GM10266 (cell line): ENCODE measurements around the gene CD160.

ENCODE experiments used
- DNase-seq: peaks from one replicate; pipeline ENCODE4 v3.0.0; 2012; ENCODE audit errors: extremely low spot score
- TF ChIP-seq, protein P1 (sequence below): IDR thresholded peaks from 2 replicates; pipeline ENCODE4 v1.5.1; 2012; ENCODE audit warnings: mild to moderate bottlenecking, low read depth; ENCODE audit not compliant: control insufficient read depth, insufficient read depth; ENCODE audit errors: missing control alignments

The CD160 gene

DNA sequence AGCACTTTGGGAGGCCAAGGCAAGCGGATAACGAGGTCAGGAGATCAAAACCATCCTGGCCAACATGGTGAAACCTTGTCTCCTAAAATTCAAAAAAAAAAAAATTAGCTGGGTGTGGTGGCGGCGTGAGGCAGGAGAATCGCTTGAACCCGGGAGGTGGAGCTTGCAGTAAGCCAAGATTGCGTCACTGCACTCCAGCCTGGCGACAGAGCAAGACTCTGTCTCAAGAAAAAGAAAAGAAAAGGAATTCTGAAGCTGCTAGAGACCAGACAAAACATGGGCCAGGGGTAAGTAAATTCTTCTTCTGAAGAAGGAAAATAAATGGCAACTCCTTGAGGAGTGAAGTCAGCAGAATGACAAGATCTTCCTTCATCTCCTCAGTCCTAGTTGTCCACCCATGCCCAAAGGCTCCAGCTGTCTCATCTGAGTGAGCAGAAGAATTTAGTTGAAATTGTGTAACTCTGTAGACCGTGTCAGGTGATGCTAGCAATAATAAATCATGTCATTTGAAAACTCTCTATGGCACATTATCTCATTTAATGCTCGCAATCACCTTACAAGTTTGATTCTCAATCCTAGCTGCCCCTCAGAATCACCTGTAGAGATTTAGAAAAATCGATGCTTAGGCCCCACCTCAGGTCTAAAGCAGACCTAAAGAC lies 26.4 kb upstream of the CD160 start:
- TF ChIP-seq, protein P1, sequence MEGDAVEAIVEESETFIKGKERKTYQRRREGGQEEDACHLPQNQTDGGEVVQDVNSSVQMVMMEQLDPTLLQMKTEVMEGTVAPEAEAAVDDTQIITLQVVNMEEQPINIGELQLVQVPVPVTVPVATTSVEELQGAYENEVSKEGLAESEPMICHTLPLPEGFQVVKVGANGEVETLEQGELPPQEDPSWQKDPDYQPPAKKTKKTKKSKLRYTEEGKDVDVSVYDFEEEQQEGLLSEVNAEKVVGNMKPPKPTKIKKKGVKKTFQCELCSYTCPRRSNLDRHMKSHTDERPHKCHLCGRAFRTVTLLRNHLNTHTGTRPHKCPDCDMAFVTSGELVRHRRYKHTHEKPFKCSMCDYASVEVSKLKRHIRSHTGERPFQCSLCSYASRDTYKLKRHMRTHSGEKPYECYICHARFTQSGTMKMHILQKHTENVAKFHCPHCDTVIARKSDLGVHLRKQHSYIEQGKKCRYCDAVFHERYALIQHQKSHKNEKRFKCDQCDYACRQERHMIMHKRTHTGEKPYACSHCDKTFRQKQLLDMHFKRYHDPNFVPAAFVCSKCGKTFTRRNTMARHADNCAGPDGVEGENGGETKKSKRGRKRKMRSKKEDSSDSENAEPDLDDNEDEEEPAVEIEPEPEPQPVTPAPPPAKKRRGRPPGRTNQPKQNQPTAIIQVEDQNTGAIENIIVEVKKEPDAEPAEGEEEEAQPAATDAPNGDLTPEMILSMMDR: no peak
- no peak for DNase-seq

DNA sequence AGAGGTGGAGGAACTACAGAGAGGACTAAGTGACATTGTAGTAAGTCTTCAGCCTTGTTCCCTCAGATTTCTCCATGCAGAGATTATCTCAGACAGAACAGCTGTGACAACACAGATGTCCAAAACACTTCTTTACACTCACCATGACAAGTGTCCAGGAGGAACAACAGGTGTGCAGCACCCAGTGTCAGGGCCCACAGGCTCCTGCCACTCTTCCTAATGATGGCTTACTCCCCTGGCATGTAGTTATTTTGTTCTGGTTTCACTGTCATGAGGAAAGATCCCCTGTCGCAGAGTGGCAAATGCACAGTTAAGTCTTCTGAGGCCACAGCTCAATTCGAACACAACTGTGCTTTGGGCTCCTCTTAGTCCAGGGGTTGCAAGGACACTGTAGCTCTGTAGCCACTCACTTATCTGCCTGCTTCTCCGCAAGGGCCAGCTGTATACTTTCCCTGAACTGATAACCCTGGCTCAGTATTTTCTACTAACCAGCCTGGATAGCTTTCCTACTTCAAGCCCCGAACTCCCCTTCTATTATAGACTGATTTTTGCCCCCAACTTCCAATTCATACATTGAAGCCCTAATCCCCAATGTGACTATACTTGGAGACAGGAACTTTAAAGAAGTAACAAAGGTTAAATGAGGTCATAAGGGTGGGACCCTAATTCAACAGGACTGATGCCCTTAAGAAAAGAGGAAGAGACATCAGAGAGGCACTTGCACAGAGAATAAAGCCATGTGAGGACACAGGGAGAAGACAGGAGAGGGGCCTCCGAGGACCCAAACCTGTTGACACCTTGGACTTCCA lies 23.3 kb upstream of the CD160 start:
- DNase-seq: no peak
- TF ChIP-seq, protein P1: no peak

DNA sequence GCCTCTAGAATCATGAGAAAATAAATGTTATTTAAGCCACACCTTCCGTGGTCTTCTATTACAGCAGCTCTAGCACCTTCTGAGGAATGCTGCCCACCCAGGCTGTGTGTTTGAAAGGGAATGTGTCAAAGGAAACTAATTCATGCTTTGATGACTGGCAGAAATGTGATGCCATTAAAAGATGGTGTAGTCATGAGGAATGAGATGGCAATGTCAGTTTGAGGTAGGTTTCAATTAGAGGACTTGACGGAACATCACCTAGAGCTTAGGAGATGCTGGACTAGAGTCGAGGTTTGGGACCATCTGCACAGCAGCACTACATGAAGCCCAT lies 22.7 kb upstream of the CD160 start:
- DNase-seq: no peak
- TF ChIP-seq, protein P1: no peak

DNA sequence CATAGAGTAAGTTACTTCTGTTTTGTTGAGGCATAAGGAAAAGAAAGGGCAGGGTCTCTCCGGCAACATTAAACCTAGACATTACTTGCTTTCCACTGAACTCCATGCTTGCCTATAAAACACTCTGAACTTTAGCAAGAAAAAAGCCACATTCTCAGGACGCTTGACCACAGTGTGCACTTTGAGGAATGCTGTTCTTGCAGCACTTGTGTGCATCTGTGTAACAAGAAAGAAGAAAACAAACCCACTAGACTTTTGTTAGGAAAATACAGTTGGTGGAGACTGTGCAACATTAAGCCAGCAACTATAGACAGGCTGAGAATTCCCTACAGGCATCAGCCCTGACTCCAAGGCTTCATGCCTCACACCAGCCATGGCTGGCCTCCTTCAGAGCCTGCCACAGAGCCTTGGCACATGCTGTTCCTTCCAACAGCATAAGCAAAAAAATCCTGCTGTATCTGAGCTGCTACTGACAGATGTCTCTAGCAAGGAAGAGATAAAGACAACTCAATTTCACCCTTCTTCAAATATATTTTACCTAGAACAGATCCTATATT lies 17.9 kb upstream of the CD160 start:
- DNase-seq: no peak
- TF ChIP-seq, protein P1: no peak

DNA sequence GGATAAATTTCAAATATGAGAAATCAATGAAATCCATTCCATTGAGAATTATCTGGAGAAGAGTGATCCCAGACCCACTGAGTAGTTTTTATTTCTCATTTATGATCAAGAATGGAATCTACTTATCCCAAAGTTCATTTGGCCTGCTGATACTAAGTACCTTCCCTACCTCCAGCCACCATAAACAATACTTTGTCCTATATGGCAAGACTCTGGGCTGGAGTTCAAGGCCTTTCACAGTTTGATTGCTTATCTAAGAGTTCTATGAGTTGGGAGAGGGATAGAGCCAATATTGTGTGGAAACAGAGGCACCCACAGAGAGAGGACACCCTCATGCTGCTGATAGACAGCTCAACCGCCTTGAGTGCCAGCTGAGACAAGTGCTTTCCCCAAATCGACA lies 17.2 kb upstream of the CD160 start:
- TF ChIP-seq, protein P1: no peak
- no peak for DNase-seq

DNA sequence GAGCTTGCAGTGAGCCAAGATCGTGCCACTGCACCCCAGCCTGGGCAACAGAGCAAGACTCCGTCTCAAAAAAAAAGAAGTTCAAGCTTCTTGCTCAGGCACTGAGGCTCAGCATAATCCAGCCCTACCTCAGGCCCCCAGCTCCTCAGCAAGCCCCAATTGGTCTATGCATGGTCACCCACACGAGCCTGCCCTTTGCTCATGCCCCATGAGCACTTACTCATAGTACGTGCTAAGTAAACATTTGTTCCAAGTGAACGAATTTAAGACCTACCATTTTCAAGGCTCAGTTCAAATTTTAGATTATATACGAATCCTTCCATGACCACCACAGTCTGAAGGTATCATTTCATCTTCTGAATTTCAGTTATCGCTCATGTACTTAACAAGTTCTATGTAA lies 16.5 kb upstream of the CD160 start:
- DNase-seq: no peak
- TF ChIP-seq, protein P1: no peak

DNA sequence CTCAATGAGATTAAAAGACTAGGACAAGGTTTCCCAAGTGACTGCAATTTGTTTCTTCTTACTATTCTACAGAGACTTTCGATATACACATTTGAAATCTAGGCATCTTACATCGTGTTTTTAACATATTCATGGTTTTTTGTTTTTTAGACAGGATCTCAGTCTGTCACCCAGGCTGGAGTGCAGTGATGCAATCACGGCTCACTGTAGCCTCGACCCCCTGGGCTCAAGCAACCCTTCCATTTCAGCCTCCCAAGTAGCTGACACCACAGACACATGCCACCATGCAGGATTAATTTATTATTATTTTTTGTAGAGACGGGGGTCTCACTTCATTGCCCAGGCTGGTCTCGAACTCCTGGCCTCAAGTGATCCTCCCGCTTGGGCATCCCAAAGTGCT lies 13.7 kb upstream of the CD160 start:
- DNase-seq: no peak

More for the DNA sequence above, 13.7 kb upstream of the CD160 start:
- TF ChIP-seq, protein P1: no peak
